NCI-H510A (cell line): ENCODE data around the gene FEZF1.

ENCODE experiments used
- DNase-seq: peaks from one replicate; lab custom pipeline; 2025; lab: John Stamatoyannopoulos, UW

The FEZF1 gene

DNA sequence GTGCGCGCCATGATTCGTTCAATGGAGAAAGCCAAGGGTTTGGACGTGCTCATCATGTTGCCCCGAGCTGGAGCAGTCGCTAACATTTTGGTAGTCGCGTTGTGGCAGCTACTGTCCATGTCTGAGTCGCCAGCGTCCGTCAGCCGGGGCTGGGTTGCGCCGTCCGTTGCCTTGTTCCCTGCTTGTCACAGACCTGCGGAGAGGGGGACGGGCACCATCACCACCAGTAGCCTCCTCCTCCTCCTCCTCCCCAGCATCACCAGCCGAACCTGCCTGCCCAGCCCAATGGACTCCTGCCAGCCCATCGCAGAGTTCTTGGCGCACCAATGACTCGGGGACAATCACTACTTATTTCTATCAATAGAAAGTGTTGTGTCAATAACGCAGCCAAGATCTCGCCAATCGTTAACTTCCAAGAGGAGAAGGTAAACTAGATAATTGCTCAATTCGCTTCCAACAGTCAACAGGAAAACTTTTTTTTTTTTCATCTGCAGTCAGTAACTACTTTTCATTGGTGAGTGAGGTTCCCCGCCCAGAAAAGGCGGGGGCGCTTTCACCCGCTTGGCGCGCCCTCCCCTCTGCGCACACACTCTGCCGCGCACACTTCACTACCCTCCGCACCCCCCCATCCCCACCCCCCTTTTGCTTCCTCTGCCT lies at the start of gene FEZF1:
Gene FEZF1, minus strand, starts transcription at position 432 of the 657 bp plus-strand sequence. Its CDS starts 313 bp downstream, at position 119.
- peak; percentile 45 for DNase-seq

DNA sequence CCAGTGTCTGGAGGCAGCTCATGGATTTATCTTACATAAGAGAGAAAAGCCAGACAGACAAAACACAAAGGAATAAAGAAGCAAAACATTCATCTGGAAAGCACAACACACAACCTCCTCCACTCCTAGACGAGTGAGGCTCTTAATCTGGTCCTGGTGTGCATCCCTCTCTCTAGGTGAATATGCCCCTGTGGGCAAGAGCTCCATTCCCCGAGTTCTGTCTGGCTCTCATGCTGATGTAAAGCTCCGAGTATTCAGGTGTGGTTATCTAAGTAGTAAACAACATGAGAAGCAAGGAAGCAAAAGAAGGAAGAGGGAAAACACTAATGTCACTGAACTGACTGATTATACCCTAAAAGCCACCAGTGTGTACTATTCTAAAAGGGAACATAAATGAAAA lies 47.9 kb upstream of the FEZF1 start:
- DNase-seq, result no peak

DNA sequence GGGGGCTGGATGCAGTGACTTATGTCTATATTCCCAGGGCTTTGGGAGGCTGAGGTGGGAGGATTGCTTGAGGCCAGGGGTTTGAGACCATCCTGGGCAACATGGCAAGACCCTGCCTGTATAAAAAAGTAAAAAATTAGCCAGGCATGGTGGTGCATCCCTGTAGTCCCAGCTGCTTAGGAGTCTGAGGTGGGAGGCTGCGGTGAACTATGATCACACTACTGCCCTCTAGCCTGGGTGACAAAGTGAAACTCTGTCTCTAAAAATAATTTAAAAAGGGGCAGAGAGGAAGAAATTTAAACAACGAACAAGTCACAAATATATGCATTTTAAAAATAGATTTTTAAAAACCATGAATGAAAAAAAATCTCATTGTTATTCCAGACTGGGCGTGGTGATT lies 46.2 kb upstream of the FEZF1 start:
- DNase-seq, result no peak

DNA sequence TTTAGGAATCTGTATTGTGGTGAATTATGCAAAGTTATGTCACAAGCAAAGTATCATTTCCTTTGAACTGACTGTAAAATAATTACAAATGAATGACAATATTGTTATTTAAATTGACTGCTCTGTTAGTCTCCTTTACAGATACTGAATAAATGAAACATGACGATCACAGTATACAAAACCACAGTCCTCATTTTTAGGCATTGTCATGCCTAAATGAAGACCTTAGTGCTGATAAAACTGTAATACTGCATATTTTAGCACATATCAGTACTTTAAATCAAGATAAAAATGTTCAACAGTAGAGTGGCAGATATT lies 39.7 kb upstream of the FEZF1 start:
- no peak for DNase-seq

DNA sequence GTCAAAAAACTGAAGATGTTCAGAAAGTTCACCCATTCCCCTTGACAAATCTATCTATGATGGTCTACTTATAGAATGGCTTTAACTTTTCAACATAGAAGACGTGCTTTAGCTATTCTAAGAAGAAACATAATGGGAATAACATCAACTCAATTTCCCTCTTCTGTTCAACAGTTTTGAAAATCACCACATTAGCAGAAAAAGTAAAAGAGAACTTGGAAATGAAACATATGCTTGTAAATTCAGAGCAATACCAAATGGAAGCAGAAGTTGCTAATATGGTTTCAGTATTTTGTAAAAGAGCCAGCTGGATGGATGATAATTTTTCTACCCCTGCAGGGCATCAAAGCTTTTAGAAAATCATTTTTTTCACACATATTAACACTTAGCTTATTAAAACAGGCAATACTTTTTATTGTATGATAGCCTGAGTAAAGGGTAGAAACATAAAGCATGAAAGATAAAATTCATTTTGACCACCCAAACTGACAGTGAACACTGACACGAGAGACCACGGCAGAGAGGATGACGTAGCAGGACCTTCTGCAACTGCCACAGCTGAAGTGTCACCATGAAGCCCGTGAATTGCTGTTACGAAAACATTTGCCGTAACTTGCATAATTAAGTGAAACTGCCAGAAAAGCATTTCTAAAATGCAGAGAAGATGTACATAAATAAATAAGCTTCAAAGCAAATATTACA lies 39.2 kb upstream of the FEZF1 start:
- DNase-seq, result no peak

DNA sequence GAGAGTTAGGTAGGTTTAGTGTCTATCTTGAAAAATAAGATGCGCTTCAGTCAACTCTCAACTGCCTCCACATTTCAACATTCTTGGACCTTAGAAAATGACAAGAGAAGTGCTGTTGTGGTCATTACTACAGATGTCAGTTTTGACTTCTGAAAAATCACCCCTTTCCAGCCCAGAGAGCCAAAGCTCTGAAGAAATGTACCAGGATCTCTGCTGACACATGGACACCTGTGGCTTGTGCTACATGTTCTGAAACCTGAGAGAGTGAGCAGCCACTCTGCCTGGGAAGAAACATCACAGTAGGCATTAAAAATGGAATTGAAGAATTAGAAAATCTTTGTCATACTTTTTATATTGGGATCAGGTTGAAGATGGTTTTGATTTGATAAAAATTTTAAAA lies 35.9 kb upstream of the FEZF1 start:
- no peak for DNase-seq

DNA sequence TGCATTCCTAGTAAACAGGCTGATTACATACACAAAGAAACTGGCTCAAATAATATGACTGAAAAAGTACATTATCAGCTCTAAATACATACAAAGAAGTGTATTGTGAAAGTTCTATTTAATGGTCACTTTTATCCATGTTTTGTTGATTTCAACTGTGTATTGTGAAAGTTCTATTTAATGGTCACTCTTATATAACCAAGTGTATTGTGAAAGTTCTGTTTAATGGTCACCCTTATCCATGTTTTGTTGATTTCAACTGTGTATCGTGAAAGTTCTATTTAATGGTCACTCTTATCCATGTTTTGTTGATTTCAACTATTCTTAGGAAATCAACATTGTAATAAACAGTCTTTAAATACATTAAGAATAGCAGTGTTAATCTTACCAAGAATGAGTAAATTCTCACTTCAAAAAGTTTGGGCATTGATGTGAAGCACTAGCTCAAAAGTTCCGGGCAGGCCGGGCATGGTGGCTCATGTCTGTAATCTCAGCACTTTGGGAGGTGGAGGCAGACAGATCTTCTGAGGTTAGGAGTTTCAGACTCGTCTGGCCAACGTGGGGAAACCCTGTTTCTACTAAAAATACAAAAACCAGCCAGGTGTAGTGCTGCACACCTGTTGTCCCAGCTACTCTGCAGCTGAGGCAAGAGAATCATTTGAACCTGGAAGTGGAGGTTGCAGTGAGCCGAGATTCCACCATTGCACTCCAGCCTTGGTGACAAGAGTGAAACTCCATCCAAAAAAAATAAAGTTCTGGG lies 34.8 kb upstream of the FEZF1 start:
- DNase-seq, result no peak

DNA sequence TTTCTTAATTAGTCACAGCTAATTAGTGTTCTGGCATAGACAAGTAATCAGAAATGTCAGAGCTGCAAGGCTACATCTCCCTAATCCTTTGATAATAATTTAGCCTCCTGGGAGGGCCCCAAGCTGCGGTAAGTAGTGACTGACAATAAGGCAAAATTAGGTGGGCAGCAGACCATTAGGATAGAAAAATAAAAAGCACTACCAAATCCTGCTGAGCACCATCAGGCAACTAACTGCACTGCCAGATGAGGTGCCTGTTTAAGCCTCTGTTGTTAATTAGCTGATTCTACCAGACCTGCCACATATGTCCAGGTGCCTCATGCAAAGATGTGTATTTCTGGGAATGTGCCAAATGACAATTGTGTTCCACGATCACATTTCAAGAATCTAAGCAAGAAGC lies 32.5 kb upstream of the FEZF1 start:
- DNase-seq, result no peak

DNA sequence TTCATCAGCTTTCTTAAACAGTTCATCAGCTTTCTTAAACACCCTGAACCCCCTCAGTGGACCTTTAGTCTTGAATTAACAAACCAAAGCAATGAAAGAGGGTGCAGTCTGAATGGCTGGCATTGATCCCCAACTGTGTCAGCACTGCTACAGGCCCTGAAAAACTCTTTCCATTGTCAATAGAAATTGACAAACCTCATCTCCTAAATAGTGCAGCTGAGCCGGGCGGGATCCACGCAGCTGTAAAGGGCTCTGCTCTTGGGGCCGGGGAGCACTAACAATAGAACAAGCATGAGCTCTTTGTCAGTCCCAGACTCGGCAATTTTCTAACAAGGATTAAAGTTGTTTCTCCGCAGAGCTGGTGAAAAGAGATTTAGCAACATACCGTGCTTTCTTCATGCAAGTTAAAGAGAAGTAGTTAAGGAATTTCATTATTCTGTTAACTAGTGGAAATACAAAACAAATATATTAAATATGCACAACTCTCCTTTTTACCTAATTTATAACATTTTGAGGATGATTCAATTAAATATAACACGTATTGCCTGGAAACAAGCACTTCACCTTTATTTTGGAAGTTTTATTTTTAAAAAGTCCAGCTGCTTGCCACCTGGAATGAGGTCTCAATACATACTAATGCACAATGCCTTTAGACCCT lies 24.7 kb upstream of the FEZF1 start:
- DNase-seq, result no peak

DNA sequence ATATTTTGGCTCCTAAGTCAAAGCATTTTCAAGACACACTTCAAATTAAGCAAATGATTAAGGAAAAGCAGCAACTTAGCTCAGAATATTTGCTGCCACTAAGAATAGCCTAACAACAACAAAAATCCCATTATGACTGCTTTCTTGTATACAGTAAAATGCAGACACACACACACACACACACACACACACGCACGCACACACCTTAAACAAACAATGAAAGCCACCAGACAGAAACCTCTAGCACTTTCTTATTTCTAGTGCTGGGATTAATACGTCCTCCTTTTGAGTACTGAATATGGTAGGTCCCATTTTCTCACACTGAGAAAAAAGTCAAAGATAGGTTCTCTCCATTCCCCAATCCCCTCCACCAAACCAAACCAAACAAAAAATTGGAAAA lies 23.4 kb upstream of the FEZF1 start:
- DNase-seq, result no peak

DNA sequence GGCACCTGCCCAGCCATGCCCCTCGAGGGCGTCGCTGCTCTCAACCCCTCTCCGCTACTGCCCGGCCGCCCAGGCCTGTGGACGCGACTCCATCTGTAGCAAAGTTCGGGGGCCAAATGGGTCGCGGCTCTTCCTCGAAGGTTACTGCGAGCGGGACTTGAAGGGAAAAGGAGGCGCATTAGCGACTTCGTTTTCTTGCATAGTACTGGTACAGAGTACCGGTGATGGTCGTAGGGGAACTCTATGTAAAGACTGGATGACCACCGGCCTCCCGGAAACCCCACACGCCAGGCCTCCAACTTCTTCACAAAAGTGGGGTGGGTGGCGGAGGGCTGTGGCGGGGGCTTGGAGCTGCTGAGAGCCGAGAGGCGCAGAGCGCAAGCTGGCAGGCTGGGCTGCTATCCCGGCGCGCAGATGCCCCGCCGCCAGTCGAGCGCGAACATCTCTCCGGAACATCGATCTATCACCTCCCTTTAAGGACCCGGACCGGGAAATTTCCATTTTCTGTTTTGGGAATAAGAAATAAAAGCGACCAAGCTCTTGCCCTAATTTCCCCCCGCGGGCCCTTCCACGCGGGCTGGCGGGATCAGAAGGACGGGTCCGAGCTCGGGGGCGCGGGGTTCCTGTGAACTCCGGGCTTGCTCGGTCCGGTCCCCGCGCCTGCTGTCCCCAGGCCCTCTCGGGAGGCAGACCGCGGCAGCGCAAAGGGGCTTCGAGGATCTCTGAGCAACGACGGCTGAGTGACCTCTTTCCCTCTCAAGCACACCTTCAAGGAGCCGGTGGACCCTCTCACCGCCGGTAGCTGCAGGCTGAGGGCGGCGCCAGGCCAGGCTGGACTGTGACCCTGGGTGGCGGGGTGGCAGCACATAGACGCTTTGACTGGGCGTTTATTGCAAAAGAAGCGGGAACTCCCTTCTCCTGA lies 12.2 kb upstream of the FEZF1 start:
- DNase-seq, result no peak

DNA sequence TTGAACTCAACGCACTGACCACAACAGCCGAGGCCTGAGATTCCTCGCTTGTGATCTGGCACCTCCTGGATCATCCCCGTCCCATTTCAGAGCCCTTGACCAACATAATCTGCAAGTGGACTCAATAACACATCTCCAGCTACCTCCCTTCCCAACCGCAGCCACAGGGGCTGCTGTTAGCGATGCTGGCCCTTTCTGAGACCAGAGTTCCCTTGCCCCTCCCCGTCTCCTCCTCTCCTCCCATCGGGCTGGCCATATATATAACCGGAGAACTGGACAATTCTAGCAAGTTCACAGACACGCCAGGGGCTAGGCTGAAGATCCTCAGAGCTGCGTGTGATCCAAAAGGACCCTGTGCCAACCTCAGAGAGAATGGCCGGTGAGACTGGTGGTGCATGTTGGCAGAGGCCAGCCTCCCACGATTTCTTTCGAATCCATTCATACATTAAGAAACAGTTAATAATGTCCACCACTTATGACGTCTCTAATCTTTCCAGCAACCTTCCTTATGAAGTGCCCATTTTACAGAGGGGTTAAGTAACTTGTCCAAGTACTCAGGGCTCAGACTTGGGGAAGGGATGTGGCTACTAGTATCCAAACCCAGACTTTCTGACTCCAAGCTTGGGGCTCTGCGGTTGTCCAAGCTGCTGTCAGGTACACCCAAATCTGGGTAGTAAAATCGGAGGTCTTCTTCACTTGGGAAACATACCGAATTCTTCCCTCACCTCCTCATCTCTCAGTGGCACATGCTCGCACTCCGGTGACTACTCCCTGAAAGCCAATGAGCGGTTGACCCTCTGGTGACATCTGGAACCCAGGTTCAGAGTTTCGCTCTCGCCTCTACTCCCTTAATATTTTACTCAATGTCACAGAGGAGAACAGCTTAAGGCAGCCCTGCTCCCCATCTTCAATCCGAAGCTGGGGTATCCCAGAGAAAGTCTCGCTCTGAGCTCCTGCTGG lies 11.2 kb upstream of the FEZF1 start:
- no peak for DNase-seq

DNA sequence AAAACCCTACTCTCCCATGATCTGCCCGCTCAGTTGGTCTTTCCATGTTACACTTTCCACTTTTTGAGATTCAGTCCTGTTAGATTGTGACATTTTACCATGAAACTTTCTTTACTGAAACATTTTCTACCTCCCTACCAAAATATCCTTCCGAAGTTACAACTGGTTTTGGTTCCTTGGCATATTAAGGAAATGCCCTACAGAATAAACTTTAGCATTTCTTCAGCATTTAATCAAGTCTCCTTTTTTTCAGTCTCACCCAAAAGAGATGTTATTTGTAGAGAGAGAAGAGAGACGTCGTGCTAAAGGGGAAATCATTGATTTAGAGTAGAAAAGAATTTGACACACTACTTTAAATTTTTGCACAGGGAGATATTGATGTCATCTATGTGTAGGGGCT lies 9.7 kb upstream of the FEZF1 start:
- no peak for DNase-seq

DNA sequence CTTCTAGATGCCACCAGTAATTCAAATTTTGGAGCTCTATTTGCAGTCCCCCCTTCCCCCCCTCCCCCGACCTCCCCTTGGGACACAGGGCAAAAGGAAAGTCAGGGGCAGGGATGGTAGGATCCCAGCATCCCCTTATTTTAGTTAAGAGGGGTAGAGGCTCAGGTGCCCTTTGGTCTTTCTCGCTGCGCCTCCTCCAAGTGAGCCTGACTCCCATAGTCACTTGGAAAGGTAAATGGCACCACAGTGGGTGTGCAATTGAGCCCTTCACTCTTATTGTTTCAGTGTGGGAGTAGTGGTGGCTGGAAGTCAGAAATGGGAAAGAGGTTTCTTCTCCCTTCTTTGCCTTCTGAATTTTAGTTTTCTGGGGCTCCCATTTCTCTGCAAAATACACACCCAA lies 8.2 kb upstream of the FEZF1 start:
- no peak for DNase-seq

DNA sequence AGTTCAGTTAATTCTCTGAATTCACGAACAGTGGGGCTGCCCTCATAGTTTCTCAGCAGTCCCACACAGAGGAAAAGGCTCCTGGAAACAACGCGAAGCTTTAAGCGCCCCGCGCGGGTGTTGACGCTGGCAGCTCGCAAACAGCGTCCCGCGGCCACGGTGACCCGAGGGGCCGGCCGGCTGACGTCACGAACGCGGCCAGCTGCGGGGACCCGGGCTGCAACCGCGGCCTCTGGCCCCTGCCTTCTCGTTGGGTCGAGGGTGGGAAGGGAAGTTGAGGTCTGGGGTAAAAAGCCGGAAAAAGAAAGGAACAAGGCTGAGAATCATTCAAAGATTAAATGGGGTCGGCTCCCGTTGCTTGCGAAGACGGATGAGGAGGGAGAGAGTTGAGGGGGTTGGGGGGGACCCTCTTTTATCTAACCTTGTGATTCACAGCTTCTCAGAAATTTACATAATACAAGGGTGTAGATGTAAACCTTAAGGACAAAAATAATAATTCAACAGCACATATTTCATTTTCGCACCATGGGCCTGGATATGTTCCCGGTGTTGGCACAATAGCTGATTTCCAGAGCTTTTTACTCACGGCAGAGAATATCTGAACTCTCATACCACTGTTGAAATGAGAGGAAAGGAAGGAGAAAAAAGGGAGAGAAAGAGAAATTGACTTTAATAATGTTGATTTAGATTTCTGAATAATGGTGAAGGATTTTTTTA lies 7.3 kb upstream of the FEZF1 start:
- no peak for DNase-seq

DNA sequence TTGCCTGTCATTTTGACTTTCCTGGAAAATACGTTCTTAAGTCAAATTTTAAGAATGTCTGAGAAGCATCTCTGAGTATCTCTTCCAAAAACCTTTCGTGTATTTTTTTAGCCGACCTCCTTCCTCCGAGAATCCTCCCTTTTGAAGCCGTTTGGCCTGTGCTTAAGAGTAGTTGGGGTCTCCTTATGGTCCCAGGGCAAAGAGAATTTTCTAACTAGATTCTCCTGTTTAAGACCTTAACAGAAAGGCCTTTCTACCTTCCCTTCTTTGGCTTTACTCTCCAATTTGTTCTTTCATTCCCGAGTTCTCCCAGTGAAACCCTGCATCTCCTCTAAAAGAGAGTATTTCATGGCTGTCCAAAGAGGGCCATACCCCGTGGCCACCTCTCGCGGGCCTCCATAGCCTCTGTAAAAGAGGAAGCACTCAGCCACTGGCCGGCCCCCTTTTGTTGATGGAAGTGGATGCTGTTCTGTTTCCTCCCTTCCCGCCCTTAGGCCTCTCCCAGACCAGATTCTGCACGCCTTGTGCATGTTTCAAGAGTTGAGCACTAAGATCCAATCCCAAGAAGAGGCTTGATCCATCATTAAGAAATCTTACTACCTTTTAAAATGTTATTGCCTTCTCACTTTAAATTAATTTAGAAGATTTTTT lies 6.6 kb upstream of the FEZF1 start:
- DNase-seq, result no peak

DNA sequence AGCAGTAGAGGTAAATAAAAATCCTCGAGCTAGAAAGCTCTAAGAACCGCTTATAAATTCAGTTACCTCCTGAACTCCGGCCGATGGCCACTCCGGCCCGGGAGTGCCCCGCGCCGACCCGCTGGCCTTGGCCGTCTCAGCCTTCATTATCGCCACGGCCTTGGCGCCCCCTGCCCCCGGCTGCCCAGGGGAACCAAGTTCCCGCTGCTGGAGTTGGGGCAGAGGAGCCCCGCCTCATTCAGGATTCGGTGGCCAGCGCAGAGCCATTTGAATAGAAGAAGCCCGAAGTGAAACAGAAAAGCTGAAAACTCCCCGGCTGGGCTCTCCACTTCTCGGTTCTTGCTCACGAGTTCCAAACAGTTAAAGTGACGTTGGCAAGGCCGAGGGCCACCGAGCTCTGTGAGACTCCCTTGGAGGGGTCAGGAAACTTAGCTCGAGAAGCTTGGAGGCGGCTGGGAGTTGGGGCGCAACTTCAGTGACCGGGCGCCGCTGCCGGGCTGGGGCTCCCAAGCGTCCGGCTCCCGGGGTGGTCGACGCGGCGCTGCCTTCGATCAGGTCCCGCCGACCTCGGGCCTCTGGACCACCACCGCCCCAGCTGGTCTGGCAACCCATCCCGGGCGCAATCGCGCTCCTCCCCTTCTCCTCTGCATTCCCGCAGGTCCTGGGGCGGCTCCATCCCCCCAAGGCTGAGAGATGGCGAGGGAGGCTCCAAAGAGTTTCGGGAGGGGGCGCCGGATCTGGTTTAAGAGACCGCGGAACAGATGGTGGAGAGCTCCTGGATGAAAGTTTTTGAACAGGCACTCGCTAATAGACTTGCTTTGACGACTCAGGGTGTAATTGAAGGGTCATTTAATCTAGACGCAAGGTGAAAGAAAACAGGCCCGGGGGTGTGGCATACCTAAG lies 5.8 kb upstream of the FEZF1 start:
- no peak for DNase-seq

DNA sequence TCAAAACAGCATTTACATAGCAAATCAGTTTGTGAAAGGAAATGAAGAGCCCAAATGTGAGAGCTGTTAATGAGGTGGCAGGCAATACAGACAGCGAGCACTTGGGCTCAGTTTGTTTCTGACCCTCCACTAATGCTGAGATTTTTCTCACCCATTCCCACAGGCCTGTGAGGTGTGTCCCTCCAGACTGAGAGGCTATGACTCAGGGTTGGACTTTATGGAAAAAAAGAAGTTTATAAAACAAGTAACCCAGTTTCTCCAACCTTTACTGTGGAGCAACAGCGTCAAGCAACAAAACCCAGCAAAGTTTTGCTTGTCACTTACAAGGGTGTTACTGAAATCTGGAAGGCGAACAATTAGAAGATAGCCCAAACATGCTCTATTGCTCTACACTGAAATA lies 4.9 kb upstream of the FEZF1 start:
- DNase-seq, result no peak
